ENCODE data around the gene IL27RA. TPM values are rescaled to one million over a fixed set of nuclear protein-coding genes. Genes with fewer than 3 reads are reported as not detected.

The IL27RA gene
- total and polyA plus RNA-seq, 2 of the 4 experiments (the other 2 are of a cell fraction), result 2.9 to 5.1 TPM

GRCh38 chr19:14062558-14062855 is 30.9 kb downstream of the IL27RA start:
- Histone ChIP-seq H3K18ac (ENCODE audit: low read depth, low read length) (no peak overlapping the region), H3K14ac (replicated peaks; ENCODE audit: low read depth, low read length) (no peak overlapping the region), H3K4me2 (ENCODE audit: low read depth, low read length) (no peak overlapping the region), H3K23ac (ENCODE audit: low read depth, low read length) (no peak overlapping the region), H2AK9ac (replicated peaks; ENCODE audit: low read depth, low read length, poor library complexity) (no peak overlapping the region), H4K91ac (ENCODE audit: insufficient read depth, low read depth, low read length) (no peak overlapping the region), H3K27ac (ENCODE audit: insufficient read depth, low read length) (no peak overlapping the region), H3K79me1 (ENCODE audit: low read depth in 1 of 2, low read length in 2 of 2) (no peaks in the 10 kb centered on the region), H3K4ac (ENCODE audit: low read depth, low read length) (no peak overlapping the region), H4K8ac (ENCODE audit: low read depth in 2 of 2, low read length in 2 of 2) (no peak overlapping the region), H2BK15ac (ENCODE audit: low read depth, low read length) (no peak overlapping the region), H3K9me3 (ENCODE audit: control insufficient read depth, insufficient read depth, low read length) (no peaks in the 10 kb centered on the region), H2BK120ac (ENCODE audit: low read depth, low read length) (no peak overlapping the region), H3K9ac (ENCODE audit: low read depth, low read length) (no peak overlapping the region), H2BK5ac (ENCODE audit: low read depth, low read length, poor library complexity, severe bottlenecking) (no peak overlapping the region), H2BK20ac (ENCODE audit: low read depth, low read length) (no peak overlapping the region), H4K20me1 (ENCODE audit: insufficient read depth, low read length) (no peaks in the 10 kb centered on the region), H3K9me1 (ENCODE audit: insufficient read depth, low read length) (no peaks in the 10 kb centered on the region), H2AK5ac (ENCODE audit: low read depth, low read length) (no peak overlapping the region), H3K36me3 (ENCODE audit: control insufficient read depth, insufficient read depth, low read length) (no peaks in the 10 kb centered on the region), H3K4me1 (ENCODE audit: control insufficient read depth, insufficient read depth, low read length) (peaks cover 1% of the 10 kb centered on the region; the same call in 1 of the 2 replicates), H2AFZ (replicated peaks; ENCODE audit: low read length, poor library complexity) (no peak overlapping the region), H4K5ac (ENCODE audit: low read depth, low read length) (no peak overlapping the region), H3K56ac (ENCODE audit: extremely low read depth, insufficient read depth, low read length) (no peak overlapping the region), H3K27me3 (ENCODE audit: control insufficient read depth, insufficient read depth, low read length) (peaks cover 27% of the 10 kb centered on the region), H3K4me3 (ENCODE audit: insufficient read depth, low read depth, low read length) (no peak overlapping the region)
- no peak for ATAC-seq (ENCODE audit: low read depth)
- TF ChIP-seq RAD21 (IDR thresholded peaks at IDR 0.05; ENCODE audit: low read length), result no peak
- TF ChIP-seq MXI1 (IDR thresholded peaks at IDR 0.05; ENCODE audit: borderline replicate concordance, low read depth, low read length), result no peak
- TF ChIP-seq RFX5 (IDR thresholded peaks at IDR 0.05; ENCODE audit: low read depth, low read length), result no peak
- no peak for TF ChIP-seq RCOR1 (IDR thresholded peaks at IDR 0.05; ENCODE audit: insufficient replicate concordance, low read length)
- no peak for TF ChIP-seq POLR2A (IDR thresholded peaks at IDR 0.05; ENCODE audit: low read depth, low read length)
- no peak for TF ChIP-seq SMC3 (IDR thresholded peaks at IDR 0.05; ENCODE audit: low read depth, low read length)
- no peak for TF ChIP-seq NFE2L2 (IDR thresholded peaks at IDR 0.05; ENCODE audit: low read depth, low read length)
- TF ChIP-seq CHD1 (IDR thresholded peaks at IDR 0.05; ENCODE audit: low read depth, low read length), result no peak
- no peak for TF ChIP-seq MAZ (IDR thresholded peaks at IDR 0.05; ENCODE audit: borderline replicate concordance, low read depth, low read length)
- no peak for TF ChIP-seq USF2 (IDR thresholded peaks at IDR 0.05; ENCODE audit: low read depth, low read length)
- TF ChIP-seq BHLHE40 (IDR thresholded peaks at IDR 0.05; ENCODE audit: low read depth, low read length), result no peak
- in situ Hi-C loops (cut with MboI; ENCODE audit: low sequenced_read_pairs) (no loop called here), intact Hi-C loops (cut with micrococcal nuclease) (no loop called here), dilution Hi-C loops (cut with HindIII; ENCODE audit: low sequenced_read_pairs, unreplicated experiment) (no loop called here)
- POLR2A ChIA-PET (ENCODE audit: unreplicated experiment), result no interaction called here
- WGBS, 2 experiments (ENCODE audit: extremely low coverage in 2 of 2, insufficient read length in 1 of 2), result 100% methylated on average over 1 of the region's 5 CpGs; no CpG with 5 or more reads in 1 of the 2 experiments
- BruUV-seq (replicated peaks), result no TSS peak
- no peak for DNase-seq
- CTCF ChIA-PET, result no interaction called here

All from IMR-90 (cell line).